RWPE1 (cell line): ENCODE measurements around the gene TANK.
A peak's percentile ranks its signal among the peaks of the same experiment; 100 is the strongest.

Experiments used
- CTCF ChIA-PET: fragments of 350-600 bp; sonication (Branson Sonifier 250); formaldehyde crosslinking; extraction: SDS; loops from one replicate; lab custom pipeline; 2021; lab: Yijun Ruan, JAX
- POLR2A ChIA-PET: fragments of 400-600 bp; formaldehyde crosslinking; extraction: SDS; loops from one replicate; lab custom pipeline; 2020; ENCODE audit warnings: antibody characterized with exemption; ENCODE audit not compliant: low non-redundant PET; lab: Yijun Ruan, JAX
- DNase-seq: peaks from one replicate; pipeline ENCODE4 v3.0.0; 2012; ENCODE audit warnings: low spot score
- H3K27ac ChIP-seq: fragments of 450-650 bp; 2 replicates; pipeline ENCODE4 v1.5.1; 2017
- CTCF ChIP-seq: fragments of 450-650 bp; conservative IDR thresholded peaks from 2 replicates; pipeline ENCODE4 v1.5.1; 2017; ENCODE audit warnings: low read depth, mild to moderate bottlenecking

TANK gene

GRCh38 chr2:161121622-161122021, 38.6 kb upstream of the TANK start:
- ChIA-PET CTCF (interaction anchor here (0.6 kb wide), 1 partner anchor 82 kb away, joined by 3 read pairs; no protein-coding TSS in a partner anchor), POLR2A (no interaction called here)
- no peak overlapping the region for H3K27ac ChIP-seq
- TF ChIP-seq CTCF = no peak
- DNase-seq = no peak

DNA sequence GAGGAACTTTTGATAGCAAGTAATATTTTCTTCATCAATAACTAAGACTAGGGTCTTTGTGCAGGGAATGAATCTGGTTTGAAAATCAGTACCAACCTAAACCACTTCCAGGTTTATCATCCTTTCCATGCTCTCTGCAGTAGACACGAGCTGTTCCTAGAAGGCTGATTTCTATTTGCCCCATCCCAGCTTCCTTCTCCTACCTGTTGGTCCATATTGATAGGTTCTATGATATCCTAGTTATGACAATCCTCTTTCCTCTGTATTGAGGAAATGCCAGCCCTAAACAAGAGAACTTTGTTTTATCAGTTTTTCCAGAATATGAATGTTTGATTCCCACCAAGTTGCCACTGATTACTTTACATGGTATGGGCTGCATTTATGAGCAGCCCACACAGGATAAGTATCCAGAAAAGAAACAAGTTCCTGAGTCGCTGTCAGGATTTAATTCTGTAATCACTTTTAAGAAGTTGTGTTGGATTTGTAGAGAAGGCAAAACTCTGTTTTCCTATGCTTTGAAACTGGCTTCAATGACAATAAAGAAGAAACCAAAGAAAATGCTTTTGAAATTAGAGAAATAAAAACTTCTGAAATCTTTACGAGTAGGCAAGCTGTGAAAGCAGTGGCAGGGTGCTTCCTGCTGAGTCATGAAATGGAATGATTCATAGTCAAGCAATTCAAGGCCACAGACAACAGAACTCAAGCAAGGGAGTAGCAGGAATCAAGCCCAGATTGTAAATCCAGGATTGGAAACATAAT, 37.3 kb upstream of the TANK start:
- CTCF ChIA-PET = interaction anchor here (1.0 kb wide), 1 partner anchor 16 kb away, joined by 6 read pairs; no protein-coding TSS in a partner anchor
- no peak overlapping the region for H3K27ac ChIP-seq
- POLR2A ChIA-PET = no interaction called here
- TF ChIP-seq CTCF = no peak
- DNase-seq = peak; percentile 84

GRCh38 chr2:161123531-161124030, 36.6 kb upstream of the TANK start:
- DNase-seq = peak; percentile 68
- POLR2A ChIA-PET = no interaction called here
- CTCF ChIA-PET = no interaction called here
- H3K27ac ChIP-seq = no peak overlapping the region
- TF ChIP-seq CTCF = no peak

DNA sequence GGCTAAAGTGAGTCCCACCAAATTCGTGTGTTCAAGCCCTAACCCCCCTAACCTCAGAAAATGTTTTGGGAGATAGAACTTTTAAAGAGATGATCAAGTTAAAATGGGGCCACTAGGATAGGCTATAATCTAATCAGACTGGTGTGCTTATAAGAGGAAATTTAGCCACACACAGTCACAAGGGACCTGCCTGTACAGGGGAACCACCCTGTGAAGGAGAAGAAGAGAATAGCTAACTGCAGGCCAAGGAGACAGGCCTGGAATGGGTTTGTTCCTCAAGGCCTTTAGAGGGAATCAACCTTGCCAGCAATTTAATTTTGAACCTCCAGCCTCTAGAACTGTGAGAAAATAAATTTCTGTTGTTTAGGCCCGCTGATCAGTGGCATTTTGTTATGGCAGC, 36.0 kb upstream of the TANK start:
- DNase-seq = no peak
- ChIA-PET POLR2A (no interaction called here), CTCF (interaction anchor here (0.6 kb wide), 1 partner anchor 35 kb away, joined by 3 read pairs; no protein-coding TSS in a partner anchor)
- H3K27ac ChIP-seq = no peak overlapping the region
- no peak for TF ChIP-seq CTCF

GRCh38 chr2:161128885-161129284, 31.3 kb upstream of the TANK start:
- H3K27ac ChIP-seq = no peak overlapping the region
- DNase-seq = no peak
- POLR2A ChIA-PET = no interaction called here
- TF ChIP-seq CTCF = no peak
- CTCF ChIA-PET = no interaction called here

GRCh38 chr2:161130354-161130753, 29.9 kb upstream of the TANK start:
- POLR2A ChIA-PET = no interaction called here
- DNase-seq = no peak

More at GRCh38 chr2:161130354-161130753, 29.9 kb upstream of the TANK start:
- no peak overlapping the region for H3K27ac ChIP-seq
- CTCF ChIA-PET = no interaction called here
- no peak for TF ChIP-seq CTCF
